ENCODE data around the gene REC8. TPM values are rescaled to one million over a fixed set of nuclear protein-coding genes. Genes with fewer than 3 reads are reported as not detected.

REC8 gene
- total and polyA plus RNA-seq, 10 of the 15 experiments (the other 5 are each of a cell fraction or from before 2014, with no cell fraction given) = 4.2 to 76.9 (median 29.1) TPM

GRCh38 chr14:24136684-24137528, 35.0 kb upstream of the REC8 start:
- Histone ChIP-seq H3K27ac (ENCODE audit: control insufficient read depth, insufficient read depth) (peak overlapping the region; percentile 95), H3K27me3 (replicated peaks in 1 of 2; ENCODE audit: control insufficient read depth in 2 of 2, insufficient read depth in 2 of 2, low read length in 1 of 2) (no peaks in the 10 kb centered on the region), H4K20me1 (ENCODE audit: control insufficient read depth, insufficient read depth) (no peaks in the 10 kb centered on the region), H3K4me3 (peak overlapping the region; percentile 99), H3K79me2 (ENCODE audit: control insufficient read depth, insufficient read depth, low read length) (peaks cover 55% of the 10 kb centered on the region), H3K9ac (ENCODE audit: control insufficient read depth, insufficient read depth, low read length) (peak overlapping the region; percentile 96), H2AFZ (ENCODE audit: control insufficient read depth, low read depth, low read length) (no peak overlapping the region), H3K36me3 (ENCODE audit: control insufficient read depth in 2 of 2, insufficient read depth in 2 of 2, low read length in 1 of 2) (peaks cover 9 to 12% of the 10 kb centered on the region in 2 experiments; a peak in 3 of 4 replicates), H3K9me3 (replicated peaks; ENCODE audit: control insufficient read depth, insufficient read depth, low read length) (no peaks in the 10 kb centered on the region), H3K4me2 (ENCODE audit: control insufficient read depth, insufficient read depth) (peak overlapping the region; percentile 81), H3K4me1 (ENCODE audit: control insufficient read depth, insufficient read depth, low read length) (peaks cover 40% of the 10 kb centered on the region)
- SMC1A ChIA-PET (ENCODE audit: uncharacterized antibody, unreplicated experiment) = interaction anchor here (0.8 to 7.7 kb wide), 9 partner anchors 8 to 171 kb away, joined by 3 to 70 read pairs (median 18); partner anchors contain the start of genes CIDEB, DCAF11, IRF9 and NRL
- WGBS (ENCODE audit: insufficient coverage, insufficient replicate concordance, low lambda C conversion rate, missing lambda C conversion rate) = 17% methylated on average over 13 of the region's 13 CpGs
- DNase-seq (ENCODE audit: low read depth, low spot score) = no peak
- FAIRE-seq = no peak
- CTCF ChIA-PET = interaction anchor here (0.6 to 4.9 kb wide), 11 partner anchors 9 to 171 kb away, joined by 3 to 39 read pairs (median 5); partner anchors contain the start of genes CIDEB, DCAF11, IRF9 and NRL
- intact Hi-C loops (cut with micrococcal nuclease; ENCODE audit: unreplicated experiment) = no loop called here
- POLR2A ChIA-PET = interaction anchor here (0.6 to 11.6 kb wide), 12 partner anchors 7 to 94 kb away, joined by 3 to 276 read pairs (median 9); partner anchors contain the start of genes DCAF11, IRF9, NRL and PSME2
- RAD21 ChIA-PET (ENCODE audit: unreplicated experiment) = interaction anchor here (0.8 to 6.8 kb wide), 11 partner anchors 10 to 106 kb away, joined by 3 to 69 read pairs (median 9); partner anchors contain the start of genes DCAF11, IPO4, IRF9 and NRL
- ATAC-seq = no peak
- in situ Hi-C loops (cut with MboI) = no loop called here
- no TSS peak for BruUV-seq (replicated peaks)
- no peak for TF ChIP-seq KDM1A (IDR thresholded peaks at IDR 0.05; ENCODE audit: borderline replicate concordance)
- no peak for TF ChIP-seq ZBED1 (IDR thresholded peaks at IDR 0.05; ENCODE audit: borderline replicate concordance)
- no peak for TF ChIP-seq MLLT1 (IDR thresholded peaks at IDR 0.05)
- peak; percentile 9 for TF ChIP-seq BCL3 (IDR thresholded peaks at IDR 0.05; ENCODE audit: borderline replicate concordance, insufficient read depth, low read depth, low read length, poor library complexity, severe bottlenecking)
- no peak for TF ChIP-seq TCF3 (IDR thresholded peaks at IDR 0.05; ENCODE audit: borderline replicate concordance, insufficient read depth, low read depth, low read length)
- TF ChIP-seq ZBTB40 (IDR thresholded peaks at IDR 0.05; ENCODE audit: borderline replicate concordance) = no peak
- TF ChIP-seq BACH1 (IDR thresholded peaks at IDR 0.05; ENCODE audit: borderline replicate concordance) = no peak
- no peak for TF ChIP-seq YBX1 (IDR thresholded peaks at IDR 0.05)
- no peak for TF ChIP-seq NBN (IDR thresholded peaks at IDR 0.05)
- no peak for TF ChIP-seq MEF2B (IDR thresholded peaks at IDR 0.05; ENCODE audit: partially characterized antibody, poor library complexity, severe bottlenecking)
- TF ChIP-seq HSF1 (IDR thresholded peaks at IDR 0.05; ENCODE audit: low read depth, low read length) = no peak
- 0 out of 2 replicates have a peak, but pooled peaks have one; percentile 15 for TF ChIP-seq CHD2 (IDR thresholded peaks at IDR 0.05; ENCODE audit: borderline replicate concordance, low read depth, low read length)
- no peak for TF ChIP-seq SUPT20H (IDR thresholded peaks at IDR 0.05; ENCODE audit: borderline replicate concordance, control insufficient read depth, low read depth, low read length)
